Stimulated activated CD4-positive, alpha-beta T cell treated with anti-CD3 and anti-CD28 coated beads, Interleukin-15, amount 100 ng/mL, for 1 hour (primary cell): ENCODE results near the gene MID1.

ENCODE experiments used
- DNase-seq, 2 donors: peaks; one replicate each; pipeline ENCODE4 v3.0.0-alpha.2; 2020; ENCODE audit warnings: low read depth in 1 of 2, low spot score in 1 of 2

MID1 gene

GRCh38 chrX:10496345-10496965 lies 123.9 kb downstream of the MID1 start:
- DNase-seq, result no peak

- no peak for DNase-seq
Measured at GRCh38 chrX:10495677-10496076, 124.7 kb downstream of the MID1 start.

- no peak for DNase-seq
Measured at GRCh38 chrX:10492250-10492649, 128.1 kb downstream of the MID1 start.

GRCh38 chrX:10486373-10486772 lies 134.0 kb downstream of the MID1 start:
- DNase-seq, result no peak

- no peak for DNase-seq
Measured at GRCh38 chrX:10485326-10485725, 135.1 kb downstream of the MID1 start.

- no peak for DNase-seq
Measured at GRCh38 chrX:10484683-10485247, 135.6 kb downstream of the MID1 start.

GRCh38 chrX:10483191-10483831 lies 137.1 kb downstream of the MID1 start:
- DNase-seq, result no peak

- DNase-seq, result no peak
Measured at GRCh38 chrX:10482708-10483107, 137.7 kb downstream of the MID1 start.

- DNase-seq, result no peak
Measured at GRCh38 chrX:10482261-10482660, 138.1 kb downstream of the MID1 start.

- DNase-seq, result no peak
Measured at GRCh38 chrX:10480861-10481260, 139.5 kb downstream of the MID1 start.

GRCh38 chrX:10479508-10479907 lies 140.9 kb downstream of the MID1 start:
- DNase-seq, result no peak

- DNase-seq, result no peak
Measured at GRCh38 chrX:10477525-10477924, 142.9 kb downstream of the MID1 start.

- no peak for DNase-seq
Measured at GRCh38 chrX:10474913-10475568, 145.3 kb downstream of the MID1 start.

GRCh38 chrX:10474510-10474909 lies 145.9 kb downstream of the MID1 start:
- no peak for DNase-seq

GRCh38 chrX:10471418-10471817 lies 149.0 kb downstream of the MID1 start:
- DNase-seq, result no peak

- DNase-seq, result no peak
Measured at GRCh38 chrX:10470009-10470408, 150.4 kb downstream of the MID1 start.

GRCh38 chrX:10467793-10468192 lies 152.6 kb downstream of the MID1 start:
- no peak for DNase-seq

GRCh38 chrX:10465254-10465653 lies 155.1 kb downstream of the MID1 start:
- no peak for DNase-seq

GRCh38 chrX:10457092-10457491 lies 163.3 kb downstream of the MID1 start:
- DNase-seq, result no peak

GRCh38 chrX:10453945-10454344 lies 166.4 kb downstream of the MID1 start:
- no peak for DNase-seq

- no peak for DNase-seq
Measured at GRCh38 chrX:10450959-10451355, 169.4 kb downstream of the MID1 start.

- no peak for DNase-seq
Measured at GRCh38 chrX:10450229-10450958, 170.0 kb downstream of the MID1 start.
